Subcutaneous abdominal adipose tissue (tissue), 5 donors: ENCODE results near the gene SMARCD1.

ENCODE experiments used
- H3K27ac ChIP-seq: one replicate; pipeline ENCODE4 v1.7.0; 2013; ENCODE audit warnings: low read depth, mild to moderate bottlenecking, inconsistent platforms, low read length, moderate library complexity
- H3K27me3 ChIP-seq, 5 donors: one replicate each; pipeline ENCODE4 v1.7.0; 2013; ENCODE audit warnings: low read length in 5 of 5, inconsistent platforms in 1 of 5; ENCODE audit not compliant: control insufficient read depth in 5 of 5, insufficient read depth in 4 of 5
- H3K36me3 ChIP-seq, 5 donors: one replicate each; pipeline ENCODE4 v1.7.0; 2013; ENCODE audit warnings: low read length in 5 of 5; ENCODE audit not compliant: control insufficient read depth in 5 of 5, insufficient read depth in 5 of 5
- H3K4me1 ChIP-seq, 5 donors: one replicate each; pipeline ENCODE4 v1.7.0; 2013; ENCODE audit warnings: low read length in 5 of 5, mild to moderate bottlenecking in 3 of 5, moderate library complexity in 1 of 5; ENCODE audit not compliant: control insufficient read depth in 5 of 5, insufficient read depth in 5 of 5
- H3K4me3 ChIP-seq, 5 donors: one replicate each; pipeline ENCODE4 v1.7.0; 2013; ENCODE audit warnings: low read length in 5 of 5, low read depth in 1 of 5
- H3K9ac ChIP-seq, 5 donors: one replicate each; pipeline ENCODE4 v1.7.0; 2013; ENCODE audit warnings: low read length in 5 of 5, mild to moderate bottlenecking in 4 of 5, moderate library complexity in 3 of 5
- H3K9me3 ChIP-seq, 5 donors: one replicate each; pipeline ENCODE4 v1.7.0; 2013; ENCODE audit warnings: low read length in 5 of 5; ENCODE audit not compliant: control insufficient read depth in 5 of 5
- donor health status: healthy.
- donor health status: healthy.
- donor health status: healthy.
- donor health status: healthy.
- donor health status: healthy.

SMARCD1 gene

DNA sequence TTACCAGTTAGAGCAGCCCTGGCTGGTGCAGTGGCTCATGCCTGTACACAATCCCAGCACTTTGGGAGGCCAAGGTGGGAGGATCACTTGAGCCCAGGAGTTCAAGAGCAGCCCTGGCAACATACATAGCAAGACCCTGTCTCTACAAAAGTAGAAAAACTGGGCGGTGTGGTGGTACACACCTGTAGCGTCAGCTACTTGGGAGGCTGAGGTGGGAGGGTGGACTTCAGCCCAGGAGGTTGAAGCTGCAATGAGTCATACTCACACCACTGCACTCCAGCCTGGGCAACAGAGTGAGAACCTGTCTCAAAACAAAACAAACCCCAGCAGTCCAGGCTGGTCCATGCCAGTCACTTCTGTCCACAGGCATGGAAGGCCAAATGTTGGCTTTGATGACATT, 34.2 kb downstream of the SMARCD1 start:
- no peak overlapping the region for H3K27ac ChIP-seq
- no peaks in the 10 kb centered on the region for H3K9me3 ChIP-seq
- H3K4me1 ChIP-seq, result peaks cover 0 to 17% (median 7%) of the 10 kb centered on the region in 5 donors
- peaks cover 4 to 52% (median 45%) of the 10 kb centered on the region in 5 donors for H3K36me3 ChIP-seq
- H3K4me3 ChIP-seq, result no peak overlapping the region
- no peaks in the 10 kb centered on the region for H3K27me3 ChIP-seq
- no peak overlapping the region for H3K9ac ChIP-seq

DNA sequence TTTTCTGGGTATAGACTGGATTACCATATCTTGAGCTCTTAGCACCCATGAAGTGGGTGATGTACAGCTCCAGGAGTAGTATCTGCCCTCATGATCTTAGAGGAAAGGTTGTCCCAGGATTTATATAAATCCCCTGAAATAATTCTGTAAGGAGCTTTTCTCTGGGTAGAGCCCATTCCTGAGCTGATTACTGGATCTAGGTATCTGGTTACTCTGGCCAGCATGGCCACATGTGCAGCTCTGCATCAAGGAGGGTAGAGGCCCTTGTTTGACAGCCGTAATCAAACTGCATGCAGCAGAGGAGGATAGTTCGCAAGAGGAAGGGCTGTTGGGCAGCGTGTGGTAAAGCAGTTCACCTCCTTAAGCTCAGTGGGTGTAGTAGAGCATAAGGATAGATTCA, 35.4 kb downstream of the SMARCD1 start:
- Histone ChIP-seq H3K9me3 (no peaks in the 10 kb centered on the region), H3K9ac (no peak overlapping the region), H3K4me3 (no peak overlapping the region), H3K36me3 (peaks cover 4 to 51% (median 43%) of the 10 kb centered on the region in 5 donors), H3K4me1 (peaks cover 0 to 18% (median 14%) of the 10 kb centered on the region in 5 donors), H3K27ac (no peak overlapping the region), H3K27me3 (no peaks in the 10 kb centered on the region)

DNA sequence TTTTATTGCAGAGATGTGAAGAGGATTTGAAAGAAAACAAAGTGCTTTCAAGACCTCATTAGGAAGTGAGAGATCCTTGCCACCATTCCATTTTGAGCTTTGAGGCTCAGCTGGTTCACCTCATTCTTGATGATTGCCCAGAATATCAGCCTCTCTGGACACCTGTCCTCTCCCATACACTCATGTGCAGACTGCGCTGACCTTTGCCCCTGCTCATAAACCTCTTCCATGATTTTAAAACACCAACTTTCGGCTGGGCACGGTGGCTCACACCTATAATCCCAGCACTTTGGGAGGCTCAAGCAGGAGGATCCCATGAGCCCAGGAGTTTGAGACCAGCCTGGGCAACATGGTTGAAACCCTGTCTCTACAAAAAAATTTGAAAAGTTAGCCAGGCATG, 35.8 kb downstream of the SMARCD1 start:
- H3K27me3 ChIP-seq, result no peaks in the 10 kb centered on the region
- H3K27ac ChIP-seq, result no peak overlapping the region
- H3K9ac ChIP-seq, result no peak overlapping the region
- H3K4me1 ChIP-seq, result peaks cover 0 to 20% (median 12%) of the 10 kb centered on the region in 5 donors
- H3K4me3 ChIP-seq, result no peak overlapping the region
- no peaks in the 10 kb centered on the region for H3K9me3 ChIP-seq
- H3K36me3 ChIP-seq, result peaks cover 7 to 49% (median 39%) of the 10 kb centered on the region in 5 donors

DNA sequence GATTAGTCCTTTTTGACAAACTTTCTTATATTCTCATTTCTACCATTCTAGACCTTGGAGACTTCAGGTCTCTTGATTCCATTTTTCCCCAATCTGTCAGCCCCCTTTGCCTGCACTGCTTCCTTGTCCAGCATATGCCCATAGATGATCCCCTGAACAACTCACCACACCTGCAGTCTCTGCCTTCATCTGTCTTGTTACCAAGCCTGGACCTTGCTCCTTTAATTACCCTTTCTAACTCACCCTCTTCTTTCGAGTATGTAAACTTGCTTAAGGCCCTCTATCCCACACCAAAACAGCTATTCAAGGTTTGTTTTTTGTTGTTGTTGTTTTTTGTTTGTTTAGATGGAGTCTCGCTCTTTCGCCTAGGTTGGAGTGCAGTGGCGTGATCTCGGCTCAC, 36.5 kb downstream of the SMARCD1 start:
- H3K4me1 ChIP-seq, result peaks cover 0 to 15% (median 7%) of the 10 kb centered on the region in 5 donors
- H3K27me3 ChIP-seq, result no peaks in the 10 kb centered on the region
- H3K4me3 ChIP-seq, result no peak overlapping the region
- no peak overlapping the region for H3K9ac ChIP-seq
- peaks cover 7 to 46% (median 36%) of the 10 kb centered on the region in 5 donors for H3K36me3 ChIP-seq
- no peak overlapping the region for H3K27ac ChIP-seq
- H3K9me3 ChIP-seq, result no peaks in the 10 kb centered on the region

DNA sequence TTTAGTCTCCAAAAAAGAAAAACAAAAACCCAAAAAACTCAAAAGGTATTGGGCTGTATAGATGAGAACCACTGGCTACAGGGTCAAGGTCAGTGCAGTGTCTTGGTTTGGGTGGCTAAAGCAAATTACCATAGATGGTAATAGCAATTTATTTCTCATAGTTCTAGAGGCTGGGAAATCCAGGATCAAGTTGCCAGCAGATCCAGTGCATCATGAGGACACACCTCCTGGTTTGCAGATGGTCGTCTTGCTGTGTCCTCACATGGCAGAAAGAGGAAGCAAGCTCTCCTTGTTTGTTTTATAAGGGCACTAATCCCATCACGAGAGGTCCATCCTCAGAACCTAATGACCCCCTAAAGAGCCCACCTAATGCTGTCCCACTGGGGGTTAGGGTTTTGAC, 38.1 kb downstream of the SMARCD1 start:
- H3K4me3 ChIP-seq, result no peak overlapping the region
- no peaks in the 10 kb centered on the region for H3K27me3 ChIP-seq
- H3K36me3 ChIP-seq, result peaks cover 7 to 56% (median 44%) of the 10 kb centered on the region in 5 donors
- no peak overlapping the region for H3K9ac ChIP-seq
- H3K4me1 ChIP-seq, result peaks cover 0 to 8% (median 7%) of the 10 kb centered on the region in 5 donors
- no peaks in the 10 kb centered on the region for H3K9me3 ChIP-seq
- no peak overlapping the region for H3K27ac ChIP-seq

DNA sequence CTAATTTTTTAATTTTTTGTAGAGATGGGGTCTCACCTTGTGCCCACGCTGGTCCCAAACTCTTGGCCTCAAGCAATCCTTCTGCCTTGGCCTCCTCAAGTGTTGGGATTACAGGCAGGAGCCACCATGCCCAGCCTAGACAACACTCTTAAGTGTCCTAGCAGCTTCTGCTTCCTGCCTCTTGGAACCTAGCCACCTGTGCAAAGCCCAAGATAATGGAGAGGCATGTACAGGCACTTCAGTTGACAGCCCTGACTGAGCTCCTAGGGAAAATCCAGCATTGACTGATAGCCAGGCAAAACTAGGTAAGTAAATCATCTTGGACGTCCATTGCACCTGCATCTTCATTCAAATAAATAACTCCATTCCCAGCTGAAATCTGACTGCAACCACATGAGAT, 42.4 kb downstream of the SMARCD1 start:
- Histone ChIP-seq H3K4me3 (no peak overlapping the region), H3K9ac (no peak overlapping the region), H3K27ac (no peak overlapping the region), H3K36me3 (peaks cover 5 to 43% (median 33%) of the 10 kb centered on the region in 5 donors), H3K4me1 (peaks cover 0 to 8% (median 7%) of the 10 kb centered on the region in 5 donors), H3K27me3 (no peaks in the 10 kb centered on the region), H3K9me3 (no peaks in the 10 kb centered on the region)

DNA sequence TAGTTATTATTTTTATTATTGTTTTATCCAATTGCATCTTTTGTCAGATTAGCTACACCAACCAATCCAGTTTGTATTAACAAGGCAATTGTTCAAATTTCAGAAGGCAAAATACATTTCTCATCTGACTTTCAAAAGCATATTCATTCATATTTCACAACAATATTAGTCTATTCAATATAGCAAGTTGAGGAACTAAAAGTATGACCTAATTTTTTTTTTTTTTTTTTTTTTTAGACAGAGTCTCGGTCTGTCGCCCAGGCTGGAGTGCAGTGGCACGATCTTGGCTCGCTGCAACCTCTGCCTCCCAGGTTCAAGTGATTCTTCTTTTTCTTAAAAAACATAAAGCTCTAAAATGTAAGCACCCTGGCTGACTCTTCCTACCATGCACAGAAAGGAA, 44.1 kb downstream of the SMARCD1 start:
- peaks cover 5 to 51% (median 45%) of the 10 kb centered on the region in 5 donors for H3K36me3 ChIP-seq
- H3K27ac ChIP-seq, result no peak overlapping the region
- no peaks in the 10 kb centered on the region for H3K27me3 ChIP-seq
- H3K4me1 ChIP-seq, result peaks cover 0 to 11% (median 7%) of the 10 kb centered on the region in 5 donors
- H3K4me3 ChIP-seq, result no peak overlapping the region
- H3K9ac ChIP-seq, result no peak overlapping the region
- H3K9me3 ChIP-seq, result no peaks in the 10 kb centered on the region

DNA sequence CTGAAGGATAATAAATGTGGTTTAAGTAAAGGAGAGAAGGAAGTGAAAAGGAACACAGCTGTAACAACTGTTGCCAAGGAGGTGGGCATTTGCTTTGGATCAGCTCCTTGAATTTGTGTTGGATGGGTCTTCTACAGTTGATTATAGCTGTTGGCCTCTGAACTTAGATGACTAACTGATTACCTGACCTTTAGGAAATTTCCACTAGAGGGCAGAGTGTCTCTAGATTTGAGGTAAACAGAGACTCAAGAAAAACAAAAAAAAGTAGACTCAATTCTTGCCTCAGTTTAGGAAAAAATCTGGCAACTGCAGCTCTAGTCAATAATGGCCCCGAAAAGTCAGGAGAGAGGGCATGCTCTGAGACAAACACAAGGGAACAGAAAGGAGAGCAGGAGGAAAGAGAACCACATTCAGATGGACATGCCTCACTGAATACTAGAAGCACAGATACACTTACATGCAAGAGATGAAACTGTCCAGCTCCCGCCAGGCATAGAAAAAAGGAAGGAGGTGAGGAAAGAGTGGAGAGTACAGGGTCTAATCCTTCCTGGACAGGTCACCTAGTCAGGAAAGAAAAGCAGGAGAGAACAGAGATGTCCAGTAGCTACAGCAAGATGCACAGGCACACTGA, 47.5 kb downstream of the SMARCD1 start:
- Histone ChIP-seq H3K9me3 (no peaks in the 10 kb centered on the region), H3K9ac (no peak overlapping the region), H3K27me3 (no peaks in the 10 kb centered on the region), H3K36me3 (peaks cover 10 to 69% (median 48%) of the 10 kb centered on the region in 5 donors), H3K4me1 (peaks cover 0 to 9% (median 0%) of the 10 kb centered on the region in 5 donors), H3K4me3 (no peak overlapping the region), H3K27ac (no peak overlapping the region)

DNA sequence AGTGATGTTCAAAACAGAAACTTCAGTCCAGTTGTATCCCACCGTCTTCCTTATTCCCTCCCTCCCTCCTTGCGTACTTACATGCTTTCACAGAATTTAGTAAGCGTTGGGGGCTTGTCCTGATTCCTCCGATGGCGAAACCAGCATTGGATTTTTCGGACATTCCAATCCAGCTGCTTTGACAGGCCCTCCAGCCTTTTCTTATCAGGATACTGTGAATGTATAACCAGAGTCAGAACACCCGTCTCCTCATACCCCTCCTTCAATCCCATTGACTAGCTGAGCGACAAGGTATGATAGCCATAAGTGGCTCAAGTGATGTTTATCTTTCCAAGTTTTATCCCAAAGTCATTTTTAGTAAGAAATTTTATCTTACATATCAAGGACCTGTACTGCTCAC, 57.9 kb downstream of the SMARCD1 start:
- no peaks in the 10 kb centered on the region for H3K27me3 ChIP-seq
- H3K9me3 ChIP-seq, result no peaks in the 10 kb centered on the region
- no peak overlapping the region for H3K27ac ChIP-seq
- no peak overlapping the region for H3K4me3 ChIP-seq
- no peaks in the 10 kb centered on the region for H3K4me1 ChIP-seq
- peaks cover under 1 to 18% (median 3%) of the 10 kb centered on the region in 5 donors for H3K36me3 ChIP-seq
- H3K9ac ChIP-seq, result no peak overlapping the region

DNA sequence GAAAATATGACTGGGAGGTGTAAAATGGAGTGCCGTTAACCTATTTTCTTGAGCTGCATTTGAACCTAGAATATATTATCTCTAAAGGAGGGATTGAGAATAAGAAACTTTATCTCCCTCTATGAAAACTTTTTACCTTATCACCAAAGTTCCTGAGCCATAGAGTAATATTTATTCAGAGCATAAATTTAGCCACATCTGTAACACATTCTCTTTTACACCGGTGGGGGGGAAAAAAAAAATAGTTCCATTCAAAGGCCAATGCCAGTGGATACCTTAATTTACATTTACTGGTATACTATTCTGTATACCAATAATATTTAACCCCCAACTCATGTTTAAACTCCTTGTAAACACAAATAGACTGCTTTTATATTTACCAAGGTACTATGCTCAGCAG, 60.3 kb downstream of the SMARCD1 start:
- Histone ChIP-seq H3K36me3 (peaks cover 0 to 20% (median 3%) of the 10 kb centered on the region in 5 donors), H3K9ac (no peak overlapping the region), H3K4me1 (peaks cover 0 to 2% (median 0%) of the 10 kb centered on the region in 5 donors), H3K27ac (no peak overlapping the region), H3K27me3 (no peaks in the 10 kb centered on the region), H3K4me3 (no peak overlapping the region), H3K9me3 (no peaks in the 10 kb centered on the region)
